ENCODE measurements around the gene GOPC.

Gene GOPC

GRCh38 chr6:117548797-117549301 is 53.5 kb downstream of the GOPC start:
- no peak for TF ChIP-seq CTCF (IDR thresholded peaks at IDR 0.05; ENCODE audit: extremely low read depth, missing control alignments)
- no peak for DNase-seq (ENCODE audit: low spot score)

- DNase-seq (ENCODE audit: low spot score): peak; percentile 52
- no peak for TF ChIP-seq CTCF (IDR thresholded peaks at IDR 0.05; ENCODE audit: extremely low read depth, missing control alignments)
Observed at GRCh38 chr6:117547688-117548621, 54.4 kb downstream of the GOPC start.

- DNase-seq (ENCODE audit: low spot score): no peak
- TF ChIP-seq CTCF (IDR thresholded peaks at IDR 0.05; ENCODE audit: extremely low read depth, missing control alignments): no peak
Observed at GRCh38 chr6:117546674-117547073, 55.6 kb downstream of the GOPC start.

- DNase-seq (ENCODE audit: low spot score): no peak
- no peak for TF ChIP-seq CTCF (IDR thresholded peaks at IDR 0.05; ENCODE audit: extremely low read depth, missing control alignments)
Observed at GRCh38 chr6:117545161-117545595, 57.1 kb downstream of the GOPC start.

- TF ChIP-seq CTCF (IDR thresholded peaks at IDR 0.05; ENCODE audit: extremely low read depth, missing control alignments): no peak
- no peak for DNase-seq (ENCODE audit: low spot score)
Observed at GRCh38 chr6:117544716-117545115, 57.6 kb downstream of the GOPC start.

DNA sequence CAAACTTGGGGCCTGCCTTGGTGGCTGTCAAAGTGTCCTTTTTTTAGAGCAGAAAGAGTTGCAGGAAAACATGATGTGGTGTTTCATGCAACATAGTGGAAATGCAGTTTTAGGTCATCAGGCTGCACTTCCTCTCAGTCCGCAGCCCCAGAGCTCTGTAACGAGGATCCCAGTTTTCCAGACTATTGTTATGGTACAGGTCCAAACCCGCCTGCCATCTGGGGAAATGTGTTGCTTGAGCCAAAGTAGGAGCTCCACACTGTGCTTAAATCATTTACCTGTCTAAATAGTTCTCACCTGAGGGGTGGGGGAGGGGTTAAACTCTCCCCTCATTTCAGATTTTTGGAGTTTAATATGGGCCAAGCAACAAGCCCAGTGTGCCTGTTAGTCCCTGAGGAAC is 59.8 kb downstream of the GOPC start:
- no peak for DNase-seq (ENCODE audit: low spot score)
- TF ChIP-seq CTCF (IDR thresholded peaks at IDR 0.05; ENCODE audit: extremely low read depth, missing control alignments): no peak

GRCh38 chr6:117540670-117541069 is 61.6 kb downstream of the GOPC start:
- DNase-seq (ENCODE audit: low spot score): no peak
- no peak for TF ChIP-seq CTCF (IDR thresholded peaks at IDR 0.05; ENCODE audit: extremely low read depth, missing control alignments)
